Cardiac fibroblast (primary cell): ENCODE measurements around the gene UBE2R2.

Source experiments
- DNase-seq, 2 donors: peaks; one replicate each; pipeline versions ENCODE4 v3.0.0 to v3.0.0-alpha.2; 2010; ENCODE audit warnings: low read depth in 2 of 2
- H3K4me3 ChIP-seq, 2 donors: replicated peaks in 1 of 2; 1 replicate in 1 of 2; 2 replicates in 1 of 2; pipeline ENCODE4 v1.5.1; 2011; ENCODE audit warnings: low read depth in 2 of 2, low read length in 2 of 2, mild to moderate bottlenecking in 2 of 2, moderate library complexity in 1 of 2
- CTCF ChIP-seq: IDR thresholded peaks from one replicate; pipeline ENCODE4 v1.5.1; 2011; ENCODE audit warnings: low read depth, mild to moderate bottlenecking, low read length, inconsistent platforms

UBE2R2 gene

DNA sequence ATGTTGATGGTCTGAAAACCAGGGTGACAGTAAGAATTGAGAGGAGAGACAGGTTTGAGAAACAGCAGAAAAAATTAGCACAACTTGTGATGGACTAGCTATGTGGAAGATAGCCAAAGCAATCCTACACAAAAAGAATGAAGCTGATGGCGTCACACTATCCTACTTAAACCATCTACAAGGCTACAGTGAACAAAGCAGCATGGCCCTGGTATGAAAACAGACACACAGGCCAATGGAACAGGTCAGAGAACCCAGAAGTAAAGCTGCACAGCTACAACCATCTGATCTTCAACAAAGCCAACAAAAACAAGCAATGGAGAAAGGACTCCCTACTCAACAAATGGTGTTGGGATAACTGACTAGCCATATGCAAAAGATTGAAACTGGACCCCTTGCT, 7.5 kb upstream of the UBE2R2 start:
- DNase-seq, result peak in 1 of 2 donors; percentile 22
- no peak overlapping the region for H3K4me3 ChIP-seq
- TF ChIP-seq CTCF, result no peak

GRCh38 chr9:33813712-33814641, 3.0 kb upstream of the UBE2R2 start:
- peak; percentile 63 for TF ChIP-seq CTCF
- peak; percentile 68 to 90 for DNase-seq
- no peak overlapping the region for H3K4me3 ChIP-seq

GRCh38 chr9:33815781-33816180, 1.2 kb upstream of the UBE2R2 start:
- H3K4me3 ChIP-seq, result no peak overlapping the region
- no peak for TF ChIP-seq CTCF
- no peak for DNase-seq

DNA sequence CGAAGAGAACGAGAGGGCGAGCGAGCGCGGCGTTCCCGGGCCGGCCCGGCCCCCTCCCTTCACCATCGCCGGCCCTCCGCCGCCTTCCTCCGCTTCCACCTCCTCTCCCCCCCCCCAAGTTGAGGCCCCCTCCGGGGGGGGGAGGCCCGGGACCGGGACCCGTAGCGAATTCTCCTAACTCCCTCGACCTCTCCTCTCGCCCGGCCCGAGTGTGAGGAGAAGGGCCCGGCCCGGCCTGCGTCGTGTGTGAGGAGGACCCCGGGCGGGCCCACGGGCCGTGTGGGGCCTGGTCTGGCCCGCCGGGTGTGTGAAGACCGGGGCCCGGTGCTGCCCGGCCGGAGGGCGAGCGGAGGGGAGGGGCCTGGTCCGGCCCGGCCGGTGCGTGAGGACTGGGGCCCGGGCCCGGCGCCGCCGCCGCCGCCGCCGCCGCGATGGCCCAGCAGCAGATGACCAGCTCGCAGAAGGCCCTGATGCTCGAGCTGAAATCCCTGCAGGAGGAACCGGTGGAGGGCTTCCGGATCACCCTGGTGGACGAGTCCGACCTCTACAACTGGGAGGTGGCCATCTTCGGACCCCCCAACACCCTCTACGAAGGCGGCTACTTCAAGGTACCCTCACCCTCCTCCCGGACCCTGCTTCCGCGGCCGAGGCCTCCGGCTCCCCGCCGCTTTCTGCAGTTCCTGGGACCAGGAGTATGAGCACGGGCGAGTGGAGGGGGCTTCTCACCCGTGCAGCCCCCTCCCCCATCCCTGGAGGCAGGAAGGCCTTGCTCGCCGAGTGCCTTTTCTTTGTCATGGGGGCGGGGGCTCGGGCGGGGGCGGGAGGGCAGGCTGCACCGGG, 587 bp downstream of the UBE2R2 start:
- DNase-seq, result peak; percentile 72 to 73
- TF ChIP-seq CTCF, result peak; percentile 25

DNA sequence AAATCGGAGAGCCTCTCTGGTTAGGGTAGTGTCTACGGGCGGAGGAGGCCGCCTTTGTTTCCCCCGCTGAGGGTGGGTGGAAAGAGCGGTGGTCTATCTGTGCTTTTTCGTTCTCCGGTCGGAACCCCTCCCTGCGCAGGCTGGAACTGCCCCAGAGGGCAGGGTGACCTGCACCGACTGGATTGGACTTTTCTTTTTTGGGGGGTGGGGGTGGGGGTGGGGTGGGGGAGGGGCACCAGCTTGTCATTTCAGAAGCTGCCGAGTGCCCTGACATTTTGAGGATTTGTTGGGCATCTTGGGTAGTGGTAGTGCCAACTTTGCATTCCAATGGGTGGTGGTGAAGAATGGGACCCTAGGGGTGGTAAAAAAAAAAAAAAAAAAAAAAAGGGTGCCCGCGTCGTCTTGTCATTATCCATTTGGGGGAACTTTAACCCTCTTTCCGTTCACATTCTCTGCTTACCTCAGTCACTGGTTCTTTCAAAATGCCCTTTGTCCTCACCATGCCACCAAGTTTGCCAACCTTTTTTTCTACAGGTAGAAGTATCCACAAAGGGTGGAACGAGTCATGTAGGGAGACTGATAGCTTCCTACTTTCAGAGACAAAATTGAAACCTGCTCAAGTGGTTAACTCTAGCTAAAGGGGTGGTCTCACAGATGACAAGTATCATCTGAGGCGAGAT, 1.3 kb downstream of the UBE2R2 start:
- no peak for TF ChIP-seq CTCF
- DNase-seq, result no peak
- peak overlapping the region; percentile 85 to 90 for H3K4me3 ChIP-seq

More for the DNA sequence above, 587 bp downstream of the UBE2R2 start:
- peak overlapping the region; percentile 85 to 90 for H3K4me3 ChIP-seq

DNA sequence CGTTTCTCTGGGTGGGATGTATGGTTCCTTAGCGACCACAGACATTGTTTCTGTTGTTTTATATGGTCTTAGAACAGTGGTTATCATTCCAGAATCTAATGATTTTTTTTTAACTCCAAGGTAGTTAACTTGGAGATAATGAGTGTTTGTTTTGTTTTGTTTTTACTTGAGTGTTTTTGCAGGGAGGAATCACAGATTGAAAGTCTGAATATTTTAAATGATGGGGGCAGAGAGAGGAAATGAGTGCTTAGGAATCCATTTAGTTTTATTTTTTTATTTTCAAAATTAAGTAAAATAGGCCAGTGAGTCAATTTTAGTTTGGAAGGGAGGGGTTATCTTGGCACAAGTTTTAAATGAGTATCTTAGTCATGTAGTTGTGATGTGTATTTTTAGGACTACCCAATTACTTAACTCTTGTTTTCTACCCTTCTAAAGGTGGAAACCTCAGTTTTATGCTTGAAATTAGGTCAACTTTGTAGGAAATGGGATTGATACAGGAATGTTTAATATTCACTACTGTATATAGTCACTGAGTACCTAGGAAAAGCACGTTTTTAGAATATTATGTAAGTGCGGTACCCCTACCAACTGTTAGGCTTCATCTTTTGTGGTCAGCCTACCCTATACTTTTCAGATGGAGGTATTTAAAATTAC, 2.0 kb downstream of the UBE2R2 start:
- DNase-seq, result peak; percentile 35 to 67
- H3K4me3 ChIP-seq, result peak overlapping the region; percentile 85 to 90
- TF ChIP-seq CTCF, result no peak
